ENCODE data around the gene ARL1.

- no peak for TF ChIP-seq CTCF (IDR thresholded peaks at IDR 0.05)
- no peak for TF ChIP-seq POLR2AphosphoS5 (IDR thresholded peaks at IDR 0.05)
These were observed 34.1 kb upstream of the ARL1 start for GRCh38 chr12:101441461-101442224.
